Parathyroid adenoma (tissue), 2 donors: Measurements from ENCODE around the gene KCNN1.
"Not testable (repeated sequence)": the region's sequence is repeated elsewhere in the genome, so short reads cannot be mapped to it uniquely, and the experiment has no call there.

ENCODE experiments used
- H2AFZ ChIP-seq: fragments of 300-600 bp; sonication (generic); one replicate; pipeline ENCODE4 v1.7.0; 2017; ENCODE audit warnings: antibody characterized with exemption, mild to moderate bottlenecking
- H3K27ac ChIP-seq: fragments of 300-600 bp; sonication (generic); one replicate; pipeline ENCODE4 v1.7.0; 2017
- H3K27me3 ChIP-seq: fragments of 300-600 bp; sonication (generic); one replicate; pipeline ENCODE4 v1.7.0; 2017; ENCODE audit warnings: low read length; ENCODE audit not compliant: control insufficient read depth, insufficient read depth
- H3K36me3 ChIP-seq: fragments of 300-600 bp; sonication (generic); one replicate; pipeline ENCODE4 v1.7.0; 2017; ENCODE audit warnings: low read length; ENCODE audit not compliant: control insufficient read depth, insufficient read depth
- H3K4me1 ChIP-seq: fragments of 300-600 bp; sonication (generic); one replicate; pipeline ENCODE4 v1.7.0; 2017; ENCODE audit warnings: control low read depth
- H3K4me2 ChIP-seq: fragments of 300-600 bp; sonication (generic); one replicate; pipeline ENCODE4 v1.7.0; 2017; ENCODE audit warnings: low read length
- H3K4me3 ChIP-seq: fragments of 300-600 bp; sonication (generic); one replicate; pipeline ENCODE4 v1.7.0; 2017; ENCODE audit warnings: low read depth, low read length
- H3K79me2 ChIP-seq: fragments of 300-600 bp; sonication (generic); one replicate; pipeline ENCODE4 v1.7.0; 2017; ENCODE audit warnings: control low read depth
- H3K9ac ChIP-seq: fragments of 300-600 bp; sonication (generic); one replicate; pipeline ENCODE4 v1.7.0; 2017; ENCODE audit warnings: mild to moderate bottlenecking
- H3K9me3 ChIP-seq: fragments of 300-600 bp; sonication (generic); one replicate; pipeline ENCODE4 v1.7.0; 2017; ENCODE audit warnings: low read length; ENCODE audit not compliant: control insufficient read depth
- CTCF ChIP-seq: fragments of 300-600 bp; sonication (generic); IDR thresholded peaks from one replicate; pipeline ENCODE4 v1.7.0; 2017; ENCODE audit warnings: antibody characterized with exemption, mild to moderate bottlenecking
- donor health status: primary hyperparathyroidism.

Gene KCNN1

GRCh38 chr19:18021121-18021755 lies 54.3 kb downstream of the KCNN1 start:
- Histone ChIP-seq H3K36me3 (no peaks in the 10 kb centered on the region), H3K4me3 (peak overlapping the region; percentile 50), H2AFZ (peak overlapping the region; percentile 29), H3K4me1 (peaks cover 47% of the 10 kb centered on the region), H3K4me2 (peak overlapping the region; percentile 68), H3K9ac (peak overlapping the region; percentile 12), H3K79me2 (no peaks in the 10 kb centered on the region), H3K27me3 (no peaks in the 10 kb centered on the region), H3K27ac (peak overlapping the region; percentile 99), H3K9me3 (no peaks in the 10 kb centered on the region)
- TF ChIP-seq CTCF = no peak

- Histone ChIP-seq H3K9ac (no peak overlapping the region), H3K4me2 (peak overlapping the region; percentile 42), H2AFZ (no peak overlapping the region), H3K36me3 (no peaks in the 10 kb centered on the region), H3K79me2 (no peaks in the 10 kb centered on the region), H3K4me3 (no peak overlapping the region), H3K9me3 (no peaks in the 10 kb centered on the region), H3K27ac (peak overlapping the region; percentile 99), H3K4me1 (peaks cover 28% of the 10 kb centered on the region), H3K27me3 (no peaks in the 10 kb centered on the region)
- no peak for TF ChIP-seq CTCF
These were observed 56.8 kb downstream of the KCNN1 start for GRCh38 chr19:18023622-18024251.

GRCh38 chr19:18027151-18027550 lies 60.2 kb downstream of the KCNN1 start:
- Histone ChIP-seq H3K4me1 (peaks cover 16% of the 10 kb centered on the region), H3K27me3 (no peaks in the 10 kb centered on the region), H3K9ac (no peak overlapping the region), H3K36me3 (no peaks in the 10 kb centered on the region), H3K4me2 (no peak overlapping the region), H2AFZ (no peak overlapping the region), H3K79me2 (no peaks in the 10 kb centered on the region), H3K9me3 (no peaks in the 10 kb centered on the region), H3K27ac (no peak overlapping the region), H3K4me3 (no peak overlapping the region)
- no peak for TF ChIP-seq CTCF

GRCh38 chr19:18029617-18030338 lies 62.9 kb downstream of the KCNN1 start:
- no peaks in the 10 kb centered on the region for H3K9me3 ChIP-seq
- H3K27ac ChIP-seq = peak overlapping the region; percentile 87
- peak overlapping the region; percentile 53 for H3K4me2 ChIP-seq
- no peaks in the 10 kb centered on the region for H3K36me3 ChIP-seq
- H2AFZ ChIP-seq = peak overlapping the region; percentile 65
- no peak for TF ChIP-seq CTCF
- H3K27me3 ChIP-seq = no peaks in the 10 kb centered on the region
- peak overlapping the region; percentile 39 for H3K4me3 ChIP-seq
- peaks cover 22% of the 10 kb centered on the region for H3K4me1 ChIP-seq
- H3K9ac ChIP-seq = no peak overlapping the region
- no peaks in the 10 kb centered on the region for H3K79me2 ChIP-seq

- H3K9me3 ChIP-seq, H3K9ac ChIP-seq, H3K4me3 ChIP-seq, H3K36me3 ChIP-seq, H3K27me3 ChIP-seq, H3K4me2 ChIP-seq, H3K79me2 ChIP-seq: not testable (repeated sequence)
- Histone ChIP-seq H3K4me1 (peaks cover 22% of the 10 kb centered on the region), H3K27ac (peak overlapping the region; percentile 87), H2AFZ (peak overlapping the region; percentile 59)
These were observed 64.5 kb downstream of the KCNN1 start for GRCh38 chr19:18031401-18031800.

- H2AFZ ChIP-seq = peak overlapping the region; percentile 51
- not testable (repeated sequence) for H3K4me2 ChIP-seq, H3K4me3 ChIP-seq, H3K9me3 ChIP-seq, H3K79me2 ChIP-seq, H3K9ac ChIP-seq, H3K27me3 ChIP-seq, H3K36me3 ChIP-seq
- peak overlapping the region; percentile 25 for H3K27ac ChIP-seq
- peaks cover 22% of the 10 kb centered on the region for H3K4me1 ChIP-seq
These were observed 65.2 kb downstream of the KCNN1 start for GRCh38 chr19:18032102-18032501.
